NT2/D1 (cell line): Measurements from ENCODE around the gene ZNF615.

Source experiments
- SUZ12 ChIP-seq: IDR thresholded peaks from 2 replicates; pipeline ENCODE4 v1.6.1; 2011; ENCODE audit not compliant: insufficient read length, insufficient read depth; ENCODE audit errors: extremely low read depth
- YY1 ChIP-seq: IDR thresholded peaks from 2 replicates; pipeline ENCODE4 v1.6.1; 2011; ENCODE audit not compliant: insufficient read length, insufficient read depth

- TF ChIP-seq YY1 (no peak), SUZ12 (no peak)
Measured at GRCh38 chr19:52028780-52029123, 20.7 kb upstream of the ZNF615 start.
